ENCODE results near the gene AGAP1. TPM values are rescaled to one million over a fixed set of nuclear protein-coding genes. Genes with fewer than 3 reads are reported as not detected.
A peak's percentile ranks its signal among the peaks of the same experiment; 100 is the strongest.

The AGAP1 gene
- total and polyA plus RNA-seq, 9 donors = 5.7 to 32.2 (median 20.2) TPM

- no peak for TF ChIP-seq EP300 (IDR thresholded peaks at IDR 0.05)
- Histone ChIP-seq H3K4me1 (ENCODE audit: insufficient read depth) (peaks cover 28% of the 10 kb centered on the region), H3K27ac (peak overlapping the region; percentile 4 to 65)
Measured at GRCh38 chr2:235661167-235661937, 167.5 kb downstream of the AGAP1 start.

GRCh38 chr2:235661952-235662351 is 168.1 kb downstream of the AGAP1 start:
- peak overlapping the region in 1 of 2 donors; percentile 65 for H3K27ac ChIP-seq
- H3K27me3 ChIP-seq = no peaks in the 10 kb centered on the region
- DNase-seq = no peak
- H3K9me3 ChIP-seq = no peaks in the 10 kb centered on the region
- no peak overlapping the region for H3K4me3 ChIP-seq
- intact Hi-C loops (cut with DNase I) = loop anchor here in 2 of 4 donors (5.0 to 10.0 kb wide), 2 partner anchors 55 to 67 kb away; no protein-coding TSS in a partner anchor
- TF ChIP-seq CTCF (IDR thresholded peaks at IDR 0.05) (no peak), POLR2A (IDR thresholded peaks at IDR 0.05) (no peak), EP300 (IDR thresholded peaks at IDR 0.05) (no peak)
- WGBS, 3 donors = 94 to 97% (median 94%) methylated on average over 6 of the region's 6 CpGs
- peaks cover 28% of the 10 kb centered on the region for H3K4me1 ChIP-seq (ENCODE audit: insufficient read depth)
- H3K36me3 ChIP-seq = no peaks in the 10 kb centered on the region

More at GRCh38 chr2:235661167-235661937, 167.5 kb downstream of the AGAP1 start:
- peak in 2 of 5 donors; percentile 15 to 34 for DNase-seq
- no peaks in the 10 kb centered on the region for H3K36me3 ChIP-seq
- no peaks in the 10 kb centered on the region for H3K9me3 ChIP-seq
- H3K27me3 ChIP-seq = no peaks in the 10 kb centered on the region
- H3K4me3 ChIP-seq = no peak overlapping the region
- WGBS, 3 donors = 22 to 40% (median 32%) methylated on average over 17 of the region's 17 CpGs
- intact Hi-C loops (cut with DNase I) = loop anchor here in 2 of 4 donors (5.0 to 10.0 kb wide), 2 partner anchors 54 to 67 kb away; no protein-coding TSS in a partner anchor

- intact Hi-C loops (cut with DNase I) = loop anchor here in 2 of 4 donors (5.0 to 10.0 kb wide), 2 partner anchors 57 to 69 kb away; no protein-coding TSS in a partner anchor
- WGBS, 3 donors = 81 to 87% (median 86%) methylated on average over 9 of the region's 9 CpGs
- Histone ChIP-seq H3K4me3 (no peak overlapping the region), H3K9me3 (no peaks in the 10 kb centered on the region), H3K27ac (no peak overlapping the region), H3K4me1 (ENCODE audit: insufficient read depth) (peaks cover 25% of the 10 kb centered on the region), H3K36me3 (no peaks in the 10 kb centered on the region), H3K27me3 (no peaks in the 10 kb centered on the region)
- TF ChIP-seq EP300 (IDR thresholded peaks at IDR 0.05) (no peak), CTCF (IDR thresholded peaks at IDR 0.05) (no peak), POLR2A (IDR thresholded peaks at IDR 0.05) (no peak)
- DNase-seq = no peak
Measured at GRCh38 chr2:235663875-235664274, 170.0 kb downstream of the AGAP1 start.

- Histone ChIP-seq H3K27me3 (no peaks in the 10 kb centered on the region), H3K27ac (no peak overlapping the region), H3K36me3 (no peaks in the 10 kb centered on the region), H3K4me1 (ENCODE audit: insufficient read depth) (peaks cover 21% of the 10 kb centered on the region), H3K4me3 (no peak overlapping the region), H3K9me3 (no peaks in the 10 kb centered on the region)
- DNase-seq = peak in 3 of 5 donors; percentile 24 to 45 (median 34)
- intact Hi-C loops (cut with DNase I) = loop anchor here in 1 of 4 donors (10.0 kb wide), 1 partner anchor 71 kb away; no protein-coding TSS in a partner anchor
- WGBS, 3 donors = 3% methylated on average over 13 of the region's 13 CpGs
- TF ChIP-seq EP300 (IDR thresholded peaks at IDR 0.05) = no peak
- no peak for TF ChIP-seq POLR2A (IDR thresholded peaks at IDR 0.05)
- no peak for TF ChIP-seq CTCF (IDR thresholded peaks at IDR 0.05)
Measured at GRCh38 chr2:235665661-235666212, 171.9 kb downstream of the AGAP1 start.
